Neuronal stem cell (in vitro differentiated cells): Measurements from ENCODE around the gene SORCS2.

Experiments
- DNase-seq: peaks from one replicate; pipeline ENCODE4 v3.0.0-alpha.2; 2013; ENCODE audit warnings: low spot score
- H2AFZ ChIP-seq: one replicate; pipeline ENCODE4 v1.6.1; 2013; ENCODE audit warnings: mild to moderate bottlenecking, low read length, inconsistent platforms
- H2AK5ac ChIP-seq: 2 replicates; pipeline ENCODE4 v1.6.1; 2013; ENCODE audit warnings: low read depth, mild to moderate bottlenecking, inconsistent platforms, low read length, moderate library complexity, mixed read lengths
- H2BK120ac ChIP-seq: 2 replicates; pipeline ENCODE4 v1.6.1; 2013; ENCODE audit warnings: low read depth, mild to moderate bottlenecking, inconsistent platforms, low read length, moderate library complexity, mixed read lengths
- H2BK12ac ChIP-seq: one replicate; pipeline ENCODE4 v1.6.1; 2013; ENCODE audit warnings: low read length, inconsistent platforms
- H2BK15ac ChIP-seq: 2 replicates; pipeline ENCODE4 v1.6.1; 2013; ENCODE audit warnings: mild to moderate bottlenecking, low read length, inconsistent platforms, mixed read lengths
- H2BK5ac ChIP-seq: one replicate; pipeline ENCODE4 v1.6.1; 2013; ENCODE audit warnings: inconsistent platforms, mild to moderate bottlenecking, low read length, moderate library complexity
- H3K14ac ChIP-seq: one replicate; pipeline ENCODE4 v1.6.1; 2013; ENCODE audit warnings: low read length, inconsistent platforms
- H3K18ac ChIP-seq: 2 replicates; pipeline ENCODE4 v1.6.1; 2013; ENCODE audit warnings: low read length, inconsistent platforms
- H3K23ac ChIP-seq: 2 replicates; pipeline ENCODE4 v1.6.1; 2013; ENCODE audit warnings: low read depth, mild to moderate bottlenecking, mixed read lengths, low read length, inconsistent platforms; ENCODE audit not compliant: poor library complexity
- H3K27ac ChIP-seq: replicated peaks from 3 replicates; pipeline ENCODE4 v1.5.1; 2013; ENCODE audit warnings: low read length, inconsistent platforms
- H3K27me3 ChIP-seq, 3 experiments: 2 replicates each; pipeline ENCODE4 v1.6.1; 2013; ENCODE audit warnings: low read length in 3 of 3, mild to moderate bottlenecking in 2 of 3, inconsistent platforms in 1 of 3, low read depth in 1 of 3, mixed read lengths in 1 of 3, moderate library complexity in 1 of 3; ENCODE audit not compliant: control insufficient read depth in 3 of 3, insufficient read depth in 3 of 3
- H3K36me3 ChIP-seq, 2 donors: replicated peaks in 1 of 2; 2 replicates each; pipeline ENCODE4 v1.6.1; 2013; ENCODE audit warnings: low read length in 2 of 2; ENCODE audit not compliant: control insufficient read depth in 2 of 2, insufficient read depth in 2 of 2
- H3K4ac ChIP-seq: 2 replicates; pipeline ENCODE4 v1.6.1; 2013; ENCODE audit warnings: inconsistent platforms, mild to moderate bottlenecking, low read length, moderate library complexity
- H3K4me1 ChIP-seq, 2 donors: 1 replicate in 1 of 2; 2 replicates in 1 of 2; pipeline ENCODE4 v1.6.1; 2013; ENCODE audit warnings: low read length in 2 of 2, low read depth in 1 of 2; ENCODE audit not compliant: control insufficient read depth in 2 of 2, insufficient read depth in 1 of 2
- H3K4me2 ChIP-seq: one replicate; pipeline ENCODE4 v1.6.1; 2013; ENCODE audit warnings: mild to moderate bottlenecking, low read length, inconsistent platforms; ENCODE audit not compliant: insufficient read depth, poor library complexity, severe bottlenecking
- H3K4me3 ChIP-seq, 2 donors: 2 replicates each; pipeline ENCODE4 v1.5.1; 2013; ENCODE audit warnings: low read length in 2 of 2, mild to moderate bottlenecking in 2 of 2, inconsistent platforms in 1 of 2, moderate library complexity in 1 of 2
- H3K79me1 ChIP-seq: one replicate; pipeline ENCODE4 v1.6.1; 2013; ENCODE audit warnings: low read depth, mild to moderate bottlenecking, inconsistent platforms, low read length, moderate library complexity
- H3K9ac ChIP-seq: one replicate; pipeline ENCODE4 v1.6.1; 2013; ENCODE audit warnings: mild to moderate bottlenecking, low read depth, low read length, inconsistent platforms; ENCODE audit not compliant: poor library complexity
- H3K9me3 ChIP-seq, 2 donors: replicated peaks in 1 of 2; 2 replicates each; pipeline versions ENCODE3 to v1.6.1; 2013; ENCODE audit warnings: low read length in 2 of 2, mild to moderate bottlenecking in 2 of 2, inconsistent platforms in 1 of 2, low read depth in 1 of 2, mixed read lengths in 1 of 2, moderate library complexity in 1 of 2; ENCODE audit not compliant: control insufficient read depth in 2 of 2, insufficient read depth in 1 of 2
- H4K8ac ChIP-seq: one replicate; pipeline ENCODE4 v1.6.1; 2013; ENCODE audit warnings: low read depth, mild to moderate bottlenecking, inconsistent platforms, low read length, moderate library complexity
- H4K91ac ChIP-seq: one replicate; pipeline ENCODE4 v1.6.1; 2013; ENCODE audit warnings: low read length, low read depth, mild to moderate bottlenecking, inconsistent platforms; ENCODE audit not compliant: poor library complexity
- WGBS, 2 donors: extraction: QIAGEN DNeasy Blood & Tissue Kit; methylation state at CpG; one replicate each; pipeline ENCODE4 v1.1.7; 2013; ENCODE audit warnings: missing lambda C conversion rate in 2 of 2, mixed read lengths in 1 of 2; ENCODE audit not compliant: insufficient read length in 2 of 2, insufficient replicate concordance in 1 of 2; ENCODE audit errors: extremely low coverage in 2 of 2; 5-methylcytosine and 5-hydroxymethylcytosine counted together

SORCS2 gene

DNA sequence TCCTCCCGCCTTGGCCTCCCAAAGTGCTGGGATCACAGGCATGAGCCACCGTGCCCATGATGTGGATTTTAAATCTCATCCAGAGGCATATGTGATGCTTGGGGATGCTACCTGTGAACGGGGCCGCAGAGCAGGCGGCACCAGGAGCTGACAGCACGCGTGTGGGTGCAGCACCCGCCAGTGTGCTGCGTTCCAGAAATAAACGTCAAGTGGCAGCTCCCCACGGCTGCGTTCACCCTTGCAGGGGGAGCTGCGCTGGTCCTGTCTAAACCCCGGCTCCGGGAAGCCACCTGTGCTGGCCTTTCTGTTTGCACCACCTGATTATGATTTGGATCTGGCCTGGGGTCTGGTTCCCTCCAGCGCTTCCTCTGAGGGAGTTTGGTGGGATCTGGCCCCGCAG, 77.8 kb downstream of the SORCS2 start:
- no peak overlapping the region for H3K4ac ChIP-seq
- H3K36me3 ChIP-seq, result no peaks in the 10 kb centered on the region
- WGBS, 2 donors, result no CpG with 5 or more reads among the region's 17 CpGs
- no peak overlapping the region for H3K4me2 ChIP-seq
- no peak for DNase-seq
- H3K9ac ChIP-seq, result no peak overlapping the region
- no peak overlapping the region for H2BK12ac ChIP-seq
- no peak overlapping the region for H4K8ac ChIP-seq
- H2AK5ac ChIP-seq, result no peak overlapping the region
- H3K9me3 ChIP-seq, result peaks cover 0 to 5% of the 10 kb centered on the region in 2 donors
- no peak overlapping the region for H3K18ac ChIP-seq
- H2BK15ac ChIP-seq, result no peak overlapping the region
- no peak overlapping the region for H3K4me3 ChIP-seq
- no peak overlapping the region for H2BK120ac ChIP-seq
- no peak overlapping the region for H2BK5ac ChIP-seq
- H3K27me3 ChIP-seq, result peaks cover 0 to 8% (median 0%) of the 10 kb centered on the region in 3 experiments
- H3K27ac ChIP-seq, result no peak overlapping the region
- H3K4me1 ChIP-seq, result peaks cover 0 to 4% of the 10 kb centered on the region in 2 donors
- H4K91ac ChIP-seq, result no peak overlapping the region
- H2AFZ ChIP-seq, result no peak overlapping the region
- peak overlapping the region; percentile 6 for H3K23ac ChIP-seq
- H3K79me1 ChIP-seq, result no peaks in the 10 kb centered on the region
- no peak overlapping the region for H3K14ac ChIP-seq

- Histone ChIP-seq H3K4me2 (no peak overlapping the region), H3K4me3 (no peak overlapping the region), H3K27me3 (peaks cover 0 to 8% (median 0%) of the 10 kb centered on the region in 3 experiments), H3K9me3 (peaks cover 0 to 5% of the 10 kb centered on the region in 2 donors), H2AFZ (no peak overlapping the region), H3K18ac (no peak overlapping the region), H3K9ac (no peak overlapping the region), H2BK15ac (no peak overlapping the region), H4K8ac (no peak overlapping the region), H2BK12ac (no peak overlapping the region), H2AK5ac (no peak overlapping the region), H2BK5ac (no peak overlapping the region), H3K27ac (no peak overlapping the region), H3K36me3 (no peaks in the 10 kb centered on the region), H3K4me1 (peaks cover 0 to 4% of the 10 kb centered on the region in 2 donors), H3K4ac (no peak overlapping the region), H3K23ac (no peak overlapping the region), H3K14ac (no peak overlapping the region), H4K91ac (no peak overlapping the region), H2BK120ac (no peak overlapping the region), H3K79me1 (no peaks in the 10 kb centered on the region)
- DNase-seq, result no peak
- WGBS, 2 donors, result no CpG with 5 or more reads among the region's 10 CpGs
Observed at GRCh38 chr4:7272404-7272803, 80.1 kb downstream of the SORCS2 start.

GRCh38 chr4:7273738-7274297, 81.5 kb downstream of the SORCS2 start:
- Histone ChIP-seq H2BK120ac (no peak overlapping the region), H3K9me3 (peaks cover 0 to 5% of the 10 kb centered on the region in 2 donors), H4K8ac (no peak overlapping the region), H3K9ac (no peak overlapping the region), H2BK12ac (no peak overlapping the region), H4K91ac (no peak overlapping the region), H3K4ac (no peak overlapping the region), H3K36me3 (no peaks in the 10 kb centered on the region), H3K27ac (no peak overlapping the region), H3K27me3 (peaks cover 0 to 11% (median 0%) of the 10 kb centered on the region in 3 experiments), H3K4me1 (peaks cover 0 to 6% of the 10 kb centered on the region in 2 donors), H3K23ac (no peak overlapping the region), H2AK5ac (no peak overlapping the region), H3K4me3 (no peak overlapping the region), H3K14ac (no peak overlapping the region), H2BK5ac (no peak overlapping the region), H2BK15ac (no peak overlapping the region), H2AFZ (no peak overlapping the region), H3K79me1 (no peaks in the 10 kb centered on the region), H3K4me2 (no peak overlapping the region), H3K18ac (no peak overlapping the region)
- no CpG with 5 or more reads among the region's 8 CpGs for WGBS, 2 donors
- no peak for DNase-seq

DNA sequence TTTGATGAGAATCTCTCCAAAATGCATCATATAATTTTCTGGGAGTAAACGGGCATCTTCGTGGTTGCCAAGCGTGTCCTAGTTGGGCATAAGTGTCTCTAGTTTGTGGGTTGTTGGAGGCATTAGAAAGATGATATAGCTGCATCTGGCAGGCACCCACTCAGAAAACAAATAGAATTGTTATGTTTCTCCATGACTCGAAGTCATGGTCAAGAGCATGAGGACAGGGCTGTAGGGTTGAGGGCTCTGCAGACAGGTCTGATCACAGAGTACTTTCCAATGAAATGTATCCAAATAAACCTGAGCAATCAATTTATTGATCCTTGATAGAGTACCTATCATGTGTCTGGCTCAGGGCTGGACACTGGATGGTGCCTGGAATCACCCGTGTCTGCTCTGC, 82.7 kb downstream of the SORCS2 start:
- Histone ChIP-seq H3K4ac (no peak overlapping the region), H3K79me1 (no peaks in the 10 kb centered on the region), H4K8ac (no peak overlapping the region), H3K14ac (no peak overlapping the region), H3K9me3 (peaks cover 0 to 4% of the 10 kb centered on the region in 2 donors), H2BK5ac (no peak overlapping the region), H3K4me2 (no peak overlapping the region), H3K4me1 (peaks cover 0 to 9% of the 10 kb centered on the region in 2 donors), H3K23ac (no peak overlapping the region), H3K27me3 (peaks cover 0 to 15% (median 0%) of the 10 kb centered on the region in 3 experiments), H2AFZ (no peak overlapping the region), H2BK12ac (no peak overlapping the region), H3K27ac (no peak overlapping the region), H3K36me3 (no peaks in the 10 kb centered on the region), H2BK120ac (no peak overlapping the region), H2BK15ac (no peak overlapping the region), H3K4me3 (no peak overlapping the region), H4K91ac (no peak overlapping the region), H3K9ac (no peak overlapping the region), H2AK5ac (no peak overlapping the region), H3K18ac (no peak overlapping the region)
- no peak for DNase-seq
- no CpG with 5 or more reads among the region's 5 CpGs for WGBS, 2 donors
